Medulla oblongata (tissue), 1 donor: ENCODE results near the gene SCAF4.
A peak's percentile ranks its signal among the peaks of the same experiment; 100 is the strongest.
"Not testable (repeated sequence)": the region's sequence is repeated elsewhere in the genome, so short reads cannot be mapped to it uniquely, and the experiment has no call there.

Experiments used
- DNase-seq: peaks from one replicate; pipeline ENCODE4 v3.0.0-alpha.2; 2015; ENCODE audit errors: extremely low spot score

The SCAF4 gene

GRCh38 chr21:31673321-31673912 lies 58.5 kb downstream of the SCAF4 start:
- DNase-seq: no peak

GRCh38 chr21:31671931-31672330 lies 60.0 kb downstream of the SCAF4 start:
- no peak for DNase-seq

GRCh38 chr21:31671146-31671716 lies 60.7 kb downstream of the SCAF4 start:
- DNase-seq: no peak

DNA sequence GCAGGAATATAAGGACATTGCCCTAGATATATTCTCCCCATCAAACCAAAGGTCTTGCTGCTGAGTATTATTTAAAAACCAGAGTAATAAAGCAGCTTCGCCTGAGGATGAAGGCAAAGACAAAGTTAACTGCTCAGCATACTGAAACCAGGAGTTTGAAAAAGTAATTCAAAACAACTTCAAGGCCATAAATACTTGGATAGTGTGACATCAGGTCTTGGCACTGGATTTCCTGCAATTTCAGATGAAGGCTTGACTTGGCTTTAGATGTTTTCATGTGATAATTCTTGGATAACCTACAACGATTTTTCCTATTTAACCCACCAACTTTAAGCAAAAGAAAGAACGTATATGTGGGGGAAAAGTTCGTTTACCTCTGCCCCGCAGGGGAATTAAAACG lies 61.8 kb downstream of the SCAF4 start:
- DNase-seq: no peak

GRCh38 chr21:31668651-31669491 lies 63.0 kb downstream of the SCAF4 start:
- no peak for DNase-seq

- no peak for DNase-seq
These were observed 64.3 kb downstream of the SCAF4 start for GRCh38 chr21:31667639-31668038.

DNA sequence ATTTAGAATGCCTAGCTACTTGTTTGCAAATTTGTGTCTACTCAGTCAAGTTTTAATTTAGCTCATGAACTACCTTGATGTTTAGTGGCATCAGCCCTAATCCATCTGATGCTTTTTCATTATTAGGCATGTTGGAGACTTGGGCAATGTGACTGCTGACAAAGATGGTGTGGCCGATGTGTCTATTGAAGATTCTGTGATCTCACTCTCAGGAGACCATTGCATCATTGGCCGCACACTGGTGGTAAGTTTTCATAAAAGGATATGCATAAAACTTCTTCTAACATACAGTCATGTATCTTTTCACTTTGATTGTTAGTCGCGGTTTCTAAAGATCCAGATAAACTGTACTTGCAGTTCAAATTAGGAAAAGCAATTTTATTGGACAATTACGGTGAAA lies 64.8 kb downstream of the SCAF4 start:
- DNase-seq: no peak

DNA sequence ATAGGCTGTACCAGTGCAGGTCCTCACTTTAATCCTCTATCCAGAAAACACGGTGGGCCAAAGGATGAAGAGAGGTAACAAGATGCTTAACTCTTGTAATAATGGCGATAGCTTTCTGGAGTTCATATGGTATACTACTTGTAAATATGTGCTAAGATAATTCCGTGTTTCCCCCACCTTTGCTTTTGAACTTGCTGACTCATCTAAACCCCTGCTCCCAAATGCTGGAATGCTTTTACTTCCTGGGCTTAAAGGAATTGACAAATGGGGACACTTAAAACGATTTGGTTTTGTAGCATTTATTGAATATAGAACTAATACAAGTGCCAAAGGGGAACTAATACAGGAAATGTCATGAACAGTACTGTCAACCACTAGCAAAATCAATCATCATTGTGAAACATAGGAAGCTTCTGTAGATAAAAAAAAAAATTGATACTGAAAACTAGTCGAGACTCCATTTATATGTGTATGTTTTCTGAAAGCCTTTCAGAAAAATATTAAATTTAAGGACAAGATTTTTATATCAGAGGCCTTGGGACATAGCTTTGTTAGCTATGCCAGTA lies 65.4 kb downstream of the SCAF4 start:
- no peak for DNase-seq

- not testable (repeated sequence) for DNase-seq
These were observed 66.0 kb downstream of the SCAF4 start for GRCh38 chr21:31665869-31666268.

GRCh38 chr21:31665397-31665796 lies 66.5 kb downstream of the SCAF4 start:
- no peak for DNase-seq

DNA sequence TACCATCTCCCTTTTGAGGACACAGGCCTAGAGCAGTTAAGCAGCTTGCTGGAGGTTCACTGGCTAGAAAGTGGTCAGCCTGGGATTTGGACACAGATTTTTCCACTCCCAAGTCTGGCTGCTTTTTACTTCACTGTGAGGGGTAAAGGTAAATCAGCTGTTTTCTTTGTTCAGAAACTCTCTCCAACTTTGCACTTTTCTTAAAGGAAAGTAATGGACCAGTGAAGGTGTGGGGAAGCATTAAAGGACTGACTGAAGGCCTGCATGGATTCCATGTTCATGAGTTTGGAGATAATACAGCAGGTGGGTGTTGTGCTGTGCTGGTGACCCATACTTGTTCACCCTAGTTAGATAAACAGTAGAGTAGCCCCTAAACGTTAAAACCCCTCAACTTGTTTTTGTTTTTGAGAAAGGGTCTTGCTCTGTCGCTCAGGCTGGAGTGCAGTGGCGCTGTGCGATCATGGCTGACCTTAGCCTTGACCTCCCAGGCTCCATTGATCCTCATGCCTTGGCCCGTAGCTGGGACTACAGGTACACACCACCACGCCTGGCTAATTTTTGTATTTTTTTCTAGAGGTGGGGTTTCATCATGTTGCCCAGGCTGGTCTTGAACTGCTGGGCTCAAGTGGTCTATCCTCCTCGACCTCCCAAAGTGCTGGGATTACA lies 68.2 kb downstream of the SCAF4 start:
- DNase-seq: no peak

DNA sequence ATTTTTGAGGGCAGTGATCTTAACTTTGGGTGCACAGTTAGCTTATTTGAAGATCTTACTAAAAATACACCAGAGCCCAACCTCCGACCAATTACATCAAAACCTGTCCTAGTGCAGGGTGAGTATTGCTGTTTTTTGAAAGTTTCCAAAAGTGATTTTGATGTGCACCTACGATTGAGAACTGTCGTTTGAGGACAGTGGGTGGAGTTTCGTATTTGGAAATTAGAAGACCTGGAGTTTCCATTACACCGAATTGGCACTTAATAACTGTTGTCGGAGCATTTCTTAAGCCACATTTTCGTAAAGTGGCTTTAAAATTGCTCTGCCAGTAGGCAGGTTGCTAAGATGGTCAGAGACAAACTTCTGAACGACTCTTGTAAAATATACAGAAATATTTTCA lies 71.3 kb downstream of the SCAF4 start:
- no peak for DNase-seq

- peak; percentile 48 for DNase-seq
These were observed 71.7 kb downstream of the SCAF4 start for GRCh38 chr21:31660259-31660565.

GRCh38 chr21:31659536-31660258 lies 72.2 kb downstream of the SCAF4 start, which contains the start of gene SOD1:
SOD1 (plus strand) TSS chr21:31659693; CDS start chr21:31659770, 77 bp downstream.
- DNase-seq: peak; percentile 98

DNA sequence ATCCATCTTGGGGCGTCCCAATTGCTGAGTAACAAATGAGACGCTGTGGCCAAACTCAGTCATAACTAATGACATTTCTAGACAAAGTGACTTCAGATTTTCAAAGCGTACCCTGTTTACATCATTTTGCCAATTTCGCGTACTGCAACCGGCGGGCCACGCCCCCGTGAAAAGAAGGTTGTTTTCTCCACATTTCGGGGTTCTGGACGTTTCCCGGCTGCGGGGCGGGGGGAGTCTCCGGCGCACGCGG lies 72.7 kb downstream of the SCAF4 start:
- no peak for DNase-seq

DNA sequence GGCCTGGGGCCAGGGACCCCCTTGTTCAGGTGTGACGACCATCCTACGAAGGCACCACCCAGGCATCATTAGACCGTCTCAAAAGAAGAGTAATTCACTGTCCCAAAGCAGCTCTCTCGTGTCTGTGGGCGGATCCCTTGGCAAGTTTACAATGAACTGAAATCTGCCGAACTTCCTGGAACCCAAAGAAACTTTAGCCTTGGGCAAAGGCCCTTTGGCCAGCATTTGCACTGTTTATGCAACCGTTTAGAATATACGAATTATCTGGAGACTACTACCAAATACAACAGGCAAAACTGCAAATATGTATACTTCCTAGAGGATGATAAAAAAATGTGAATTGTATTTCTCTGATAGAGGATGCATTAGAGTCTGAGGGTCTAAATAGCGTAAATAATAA lies 73.9 kb downstream of the SCAF4 start:
- DNase-seq: no peak

GRCh38 chr21:31656199-31657095 lies 75.5 kb downstream of the SCAF4 start:
- no peak for DNase-seq

GRCh38 chr21:31654821-31655580 lies 76.9 kb downstream of the SCAF4 start:
- not testable (repeated sequence) for DNase-seq

DNA sequence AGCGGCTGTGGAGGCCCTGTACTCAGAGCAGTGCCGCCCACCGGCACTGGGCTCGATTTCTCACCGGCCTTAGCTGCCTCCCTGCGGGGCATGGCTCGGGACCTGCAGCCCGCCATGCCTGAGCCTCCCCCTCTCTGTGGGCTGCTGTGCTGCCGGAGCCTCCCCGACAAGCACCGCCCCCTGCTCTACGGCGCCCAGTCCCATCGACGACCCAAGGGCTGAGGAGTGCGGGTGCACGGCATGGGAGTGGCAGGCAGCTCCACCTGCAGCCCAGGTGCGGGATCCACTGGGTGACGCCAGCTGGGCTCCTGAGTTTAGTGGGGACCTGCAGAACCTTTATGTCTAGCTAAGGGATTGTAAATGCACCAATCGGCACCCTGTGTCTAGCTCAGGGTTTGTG lies 77.6 kb downstream of the SCAF4 start:
- DNase-seq: no peak

DNA sequence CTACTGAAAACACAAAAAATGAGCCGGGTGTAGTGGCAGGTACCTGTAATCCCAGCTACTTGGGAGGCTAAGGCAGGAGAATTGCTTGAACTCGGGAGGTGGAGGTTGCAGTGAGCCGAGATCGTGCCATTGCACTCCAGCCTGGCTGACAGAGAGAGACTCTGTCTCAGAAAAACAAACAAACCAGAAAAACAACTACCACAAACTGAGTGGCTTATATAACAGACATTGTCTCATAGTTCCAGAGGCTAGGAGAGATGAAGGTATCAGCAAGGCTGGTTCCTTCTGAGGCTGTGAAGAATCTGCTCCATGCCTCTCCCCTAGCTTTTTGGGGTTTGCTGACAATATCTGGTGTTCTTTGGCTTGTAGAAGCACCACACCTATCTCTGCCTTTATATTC lies 80.4 kb downstream of the SCAF4 start:
- not testable (repeated sequence) for DNase-seq
